GM12878 (cell line): ENCODE measurements around the gene SCTR.

Experiments used
- CTCF ChIP-seq, 3 experiments: IDR thresholded peaks in 2 of 3; conservative IDR thresholded peaks in 1 of 3; 2 replicates each; pipeline ENCODE4 v1.5.1; 2011; ENCODE audit warnings: low read depth in 3 of 3, low read length in 3 of 3, mild to moderate bottlenecking in 3 of 3, control low read depth in 2 of 3, moderate library complexity in 2 of 3, inconsistent platforms in 1 of 3, mixed read lengths in 1 of 3; ENCODE audit not compliant: control insufficient read depth in 2 of 3, insufficient read depth in 1 of 3; ENCODE audit errors: extremely low read depth in 1 of 3
- EZH2 ChIP-seq: IDR thresholded peaks from 2 replicates; pipeline ENCODE4 v1.6.1; 2012; ENCODE audit warnings: low read depth, mild to moderate bottlenecking, control low read depth, inconsistent platforms, low read length, borderline replicate concordance; ENCODE audit not compliant: control insufficient read depth

- TF ChIP-seq EZH2 (no peak), CTCF (IDR thresholded peaks at IDR 0.05 in 2 of 3, conservative IDR thresholded peaks at IDR 0.05 in 1 of 3; ENCODE audit: control insufficient read depth in 2 of 3, extremely low read depth in 1 of 3, insufficient read depth in 1 of 3, low read depth in 3 of 3, low read length in 3 of 3) (no peak)
Measured at GRCh38 chr2:119448427-119449141, 75.7 kb downstream of the SCTR start.
